SH-SY5Y (cell line): ENCODE measurements around the gene SLC25A25.

Source experiments
- GATA2 ChIP-seq: IDR thresholded peaks from 2 replicates; pipeline ENCODE4 v1.6.1; 2011; ENCODE audit warnings: mild to moderate bottlenecking, low read depth, low read length
- GATA3 ChIP-seq: IDR thresholded peaks from 2 replicates; pipeline ENCODE4 v1.6.1; 2011; ENCODE audit warnings: low read depth, mild to moderate bottlenecking, low read length, moderate library complexity

DNA sequence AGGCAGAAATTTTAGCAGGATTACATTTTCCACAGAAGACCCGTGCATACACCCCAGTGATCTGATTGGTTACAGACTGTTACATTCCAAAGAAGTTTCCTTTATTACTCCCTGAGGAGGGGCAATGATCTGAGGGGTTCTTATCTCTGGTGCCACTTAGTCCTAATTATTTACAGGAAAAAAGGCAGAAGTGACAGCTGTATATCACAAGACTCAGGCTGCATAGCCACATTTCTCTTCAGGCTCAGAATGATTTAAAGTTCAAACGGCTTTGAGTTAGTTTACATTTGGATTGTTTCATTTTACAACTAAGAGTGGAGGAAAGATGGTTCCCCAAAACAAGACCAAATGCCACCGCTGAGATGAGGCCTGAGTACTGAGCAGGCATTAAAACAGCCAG, 18.2 kb upstream of the SLC25A25 start:
- TF ChIP-seq GATA3 (no peak), GATA2 (no peak)
